Measurements from ENCODE around the gene ADAMTSL4.

ADAMTSL4 gene

DNA sequence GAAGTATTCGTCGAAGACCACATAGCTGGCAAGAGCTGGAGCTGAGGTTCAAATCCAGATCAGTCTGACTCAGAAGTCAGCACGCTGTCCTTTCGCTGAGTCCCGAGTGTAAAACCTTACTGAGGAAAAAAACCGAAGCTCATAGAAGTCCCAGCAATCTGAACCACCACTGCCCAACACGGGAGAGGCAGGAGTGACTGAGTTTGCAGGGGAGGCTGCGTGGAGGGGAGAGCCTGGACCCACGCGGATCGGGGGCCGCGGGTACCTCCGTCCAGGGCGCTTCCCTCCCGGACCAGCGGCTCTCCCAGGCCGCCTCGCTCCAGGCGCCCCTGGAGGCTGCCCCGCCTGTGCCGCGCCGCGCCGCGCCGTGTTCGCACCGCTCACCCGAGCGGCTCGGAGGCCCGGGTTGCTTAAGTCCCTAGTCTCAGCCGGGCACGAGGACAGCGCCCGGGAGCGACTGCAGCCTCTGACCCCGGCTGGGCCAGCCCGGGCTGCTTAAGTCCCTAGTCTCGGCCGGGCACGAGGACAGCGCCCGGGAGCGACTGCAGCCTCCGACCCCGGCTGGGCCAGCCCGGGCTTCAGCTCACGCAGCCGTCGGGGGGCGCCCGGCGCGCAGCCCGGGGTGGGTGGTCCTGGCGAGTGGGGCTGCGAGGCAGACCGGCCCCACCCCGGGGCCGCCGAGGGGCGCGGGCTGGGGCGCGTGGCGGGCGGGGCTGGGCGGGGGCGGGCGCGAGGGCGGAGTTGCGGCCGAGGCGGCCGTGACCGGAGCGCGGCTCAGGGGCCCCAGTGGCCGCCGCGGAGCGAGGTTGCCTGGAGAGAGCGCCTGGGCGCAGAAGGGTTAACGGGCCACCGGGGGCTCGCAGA, at the start of gene ADAMTSL4:
TSS of gene ADAMTSL4 (plus strand) at position 777 of the 864 bp plus-strand sequence. CDS start 2,881 bp downstream, outside the sequence.
- DNase-seq (ENCODE audit: low spot score) = peak; percentile 93

GRCh38 chr1:150505431-150505830, 43.8 kb upstream of the ADAMTSL4 start:
- no peak for DNase-seq (ENCODE audit: low spot score)

DNA sequence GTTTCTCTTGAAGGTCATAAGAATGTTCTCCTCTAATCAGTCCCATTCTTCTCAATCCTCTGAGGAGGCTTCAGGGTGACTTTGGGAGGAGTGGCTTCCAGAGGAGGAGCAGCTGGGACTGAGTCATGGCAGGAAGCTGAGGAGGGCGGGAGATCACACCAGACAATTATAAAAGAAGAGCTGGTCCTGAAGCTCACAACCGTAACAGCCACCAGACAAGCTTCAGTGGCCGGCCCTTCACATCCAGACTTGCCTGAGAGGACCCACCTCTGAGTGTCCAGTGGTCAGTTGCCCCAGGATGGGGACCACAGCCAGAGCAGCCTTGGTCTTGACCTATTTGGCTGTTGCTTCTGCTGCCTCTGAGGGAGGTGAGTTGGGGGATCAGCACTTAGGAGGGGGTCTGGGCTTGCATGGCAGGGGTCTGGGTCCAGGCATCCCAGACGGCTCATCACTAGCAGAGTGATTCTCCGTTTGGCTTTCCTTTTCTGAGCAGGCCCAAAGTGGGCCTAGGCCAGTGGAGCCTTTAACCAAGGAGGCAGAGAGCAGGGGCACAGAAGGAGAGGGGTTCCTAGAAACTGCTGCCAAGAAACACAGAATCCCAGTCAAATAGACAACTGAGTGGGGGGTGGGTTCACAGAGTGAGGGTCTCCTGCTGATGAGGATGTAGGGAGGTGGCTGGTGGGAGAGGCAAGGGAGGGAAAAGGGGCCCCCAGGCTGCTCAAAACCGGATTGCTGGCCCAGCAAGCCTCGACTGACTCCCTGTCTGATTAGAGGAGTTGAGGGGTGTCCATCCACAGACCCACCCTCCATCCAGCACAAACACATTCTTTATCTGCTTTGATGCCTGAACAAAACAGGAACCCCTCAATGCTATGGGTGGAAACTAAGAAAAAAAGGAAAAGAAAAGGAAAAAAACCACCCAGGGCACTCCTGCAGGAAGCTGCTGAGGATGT, 41.0 kb upstream of the ADAMTSL4 start, which contains the start of gene ECM1:
TSS of gene ECM1 (plus strand) at position 198 of the 953 bp plus-strand sequence. CDS start at position 299, 101 bp downstream.
- DNase-seq (ENCODE audit: low spot score) = peak; percentile 33

GRCh38 chr1:150508982-150509381, 40.2 kb upstream of the ADAMTSL4 start:
- peak; percentile 27 for DNase-seq (ENCODE audit: low spot score)

- no peak for DNase-seq (ENCODE audit: low spot score)
These were observed 37.7 kb upstream of the ADAMTSL4 start for GRCh38 chr1:150511551-150511950.

DNA sequence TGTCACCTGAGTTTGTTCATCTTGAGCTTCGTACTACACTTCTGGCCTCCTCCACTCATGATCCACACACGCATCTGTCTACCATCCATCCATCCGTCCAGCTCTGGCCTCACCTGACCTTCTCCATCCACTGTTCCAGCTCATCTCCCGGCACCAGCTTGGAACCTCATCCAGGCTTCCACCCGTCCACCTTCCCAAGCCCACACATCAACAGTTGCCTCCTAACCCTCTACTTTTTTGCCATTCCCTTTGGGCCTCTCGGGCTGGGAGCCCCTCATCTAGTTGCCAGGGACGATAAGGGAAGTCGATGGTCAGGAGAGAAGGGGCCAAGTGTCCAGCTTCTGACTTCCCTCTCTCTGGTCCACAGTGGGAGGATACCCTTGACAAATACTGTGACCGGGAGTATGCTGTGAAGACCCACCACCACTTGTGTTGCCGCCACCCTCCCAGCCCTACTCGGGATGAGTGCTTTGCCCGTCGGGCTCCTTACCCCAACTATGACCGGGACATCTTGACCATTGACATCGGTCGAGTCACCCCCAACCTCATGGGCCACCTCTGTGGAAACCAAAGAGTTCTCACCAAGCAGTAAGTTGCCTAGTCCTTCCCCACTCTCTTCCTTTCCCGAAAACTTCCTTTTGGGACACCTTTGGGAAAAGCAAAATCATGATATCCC, 37.1 kb upstream of the ADAMTSL4 start:
- DNase-seq (ENCODE audit: low spot score) = no peak

- DNase-seq (ENCODE audit: low spot score) = no peak
These were observed 36.4 kb upstream of the ADAMTSL4 start for GRCh38 chr1:150512846-150513245.

DNA sequence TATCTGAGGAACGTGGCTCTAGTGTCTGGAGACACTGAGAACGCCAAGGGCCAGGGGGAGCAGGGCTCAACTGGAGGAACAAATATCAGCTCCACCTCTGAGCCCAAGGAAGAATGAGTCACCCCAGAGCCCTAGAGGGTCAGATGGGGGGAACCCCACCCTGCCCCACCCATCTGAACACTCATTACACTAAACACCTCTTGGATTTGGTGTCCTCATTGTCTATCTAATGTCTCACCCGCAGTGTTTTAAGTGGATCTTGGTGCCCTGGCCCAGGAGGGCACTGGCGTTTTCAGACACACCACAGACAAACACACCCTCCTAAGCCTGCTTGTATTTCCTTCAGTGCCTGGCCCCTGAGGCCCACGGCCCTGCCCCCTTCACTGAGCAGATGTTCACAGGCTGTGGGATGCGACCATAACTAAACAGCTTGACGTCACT, 35.8 kb upstream of the ADAMTSL4 start:
- no peak for DNase-seq (ENCODE audit: low spot score)

DNA sequence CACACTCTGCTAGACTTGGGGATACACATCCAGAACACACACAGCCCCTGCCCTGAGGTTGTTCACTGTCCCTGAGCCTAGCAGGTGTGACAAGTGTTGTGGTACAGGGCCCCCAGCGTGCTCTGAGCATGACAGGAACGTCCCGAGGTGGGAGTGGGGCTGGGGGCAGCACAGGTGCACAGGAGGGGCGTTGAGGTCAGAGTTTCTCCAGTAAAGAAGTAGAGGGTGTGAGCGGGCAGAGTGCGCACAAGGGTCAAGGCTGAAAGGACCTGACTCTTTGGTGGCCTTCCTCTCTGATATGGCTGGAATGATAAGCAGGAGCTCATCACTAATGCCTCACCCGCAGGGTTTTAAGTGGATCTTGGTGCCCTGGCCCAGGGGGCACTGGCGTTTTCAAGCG, 34.9 kb upstream of the ADAMTSL4 start:
- DNase-seq (ENCODE audit: low spot score) = no peak

GRCh38 chr1:150514913-150515327, 34.3 kb upstream of the ADAMTSL4 start:
- no peak for DNase-seq (ENCODE audit: low spot score)

DNA sequence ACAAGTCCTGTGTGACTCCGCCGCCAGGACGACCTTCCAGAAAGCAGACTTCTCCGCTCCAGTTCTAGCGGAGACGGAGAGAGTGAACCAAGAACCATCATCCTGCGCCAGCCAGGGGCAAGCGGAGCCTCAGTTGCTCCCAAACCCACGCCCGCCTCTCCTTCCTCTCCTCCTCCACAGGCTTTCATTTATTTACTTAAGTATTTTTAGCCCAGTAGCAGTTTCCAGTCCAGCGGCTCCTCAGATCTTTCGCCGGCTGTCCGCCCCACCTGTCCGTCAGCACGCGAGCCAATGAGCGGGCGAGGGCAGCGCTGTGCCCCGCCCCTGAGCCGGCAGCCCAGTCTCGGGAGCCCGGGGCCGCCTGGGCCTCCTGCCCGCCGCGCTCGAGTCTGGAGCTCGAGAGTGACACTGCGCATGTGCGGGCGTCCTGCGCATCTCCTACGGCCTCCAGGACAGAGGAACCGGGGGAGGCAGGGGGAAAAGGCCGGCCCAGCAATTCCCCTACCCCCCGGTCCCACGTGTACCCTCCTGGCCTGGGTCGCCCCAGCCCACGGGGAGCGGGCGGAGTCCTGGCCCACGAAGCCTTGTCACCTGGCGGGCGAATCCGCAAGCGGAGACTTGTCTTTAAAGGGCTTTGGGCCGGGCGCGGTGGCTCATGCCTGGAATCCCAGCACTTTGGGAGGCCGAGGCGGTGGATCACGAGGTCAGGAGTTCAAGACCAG, 33.7 kb upstream of the ADAMTSL4 start, which contains the start of gene FALEC:
TSS of gene FALEC (plus strand) at position 425 of the 722 bp plus-strand sequence.
- DNase-seq (ENCODE audit: low spot score) = peak; percentile 100

DNA sequence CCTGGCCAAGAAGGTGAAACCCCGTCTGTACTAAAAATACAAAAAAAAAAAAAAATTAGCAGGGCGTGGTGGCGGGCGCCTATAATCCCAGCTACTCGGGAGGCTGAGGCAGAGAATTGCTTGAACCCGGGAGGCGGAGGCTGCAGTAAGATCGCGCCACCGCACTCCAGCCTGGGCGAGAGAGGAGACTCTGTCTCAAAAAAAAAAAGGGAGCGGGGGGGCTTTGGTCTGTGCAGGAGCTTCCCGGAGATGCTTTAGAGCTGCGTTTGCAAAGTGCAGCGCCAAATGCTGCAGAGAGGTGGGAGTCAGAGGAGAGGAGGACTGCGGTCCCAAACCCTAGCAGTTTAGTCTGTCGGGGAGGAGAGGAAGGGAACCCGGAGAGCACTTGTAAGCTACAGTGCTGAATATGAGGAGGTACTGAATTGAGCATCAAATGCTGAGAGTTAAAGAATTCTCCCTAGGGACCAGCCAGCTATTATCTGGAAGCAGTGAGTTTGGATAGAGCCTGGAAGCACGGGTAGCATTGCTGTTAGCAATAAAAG, 33.1 kb upstream of the ADAMTSL4 start:
- DNase-seq (ENCODE audit: low spot score) = peak; percentile 60

DNA sequence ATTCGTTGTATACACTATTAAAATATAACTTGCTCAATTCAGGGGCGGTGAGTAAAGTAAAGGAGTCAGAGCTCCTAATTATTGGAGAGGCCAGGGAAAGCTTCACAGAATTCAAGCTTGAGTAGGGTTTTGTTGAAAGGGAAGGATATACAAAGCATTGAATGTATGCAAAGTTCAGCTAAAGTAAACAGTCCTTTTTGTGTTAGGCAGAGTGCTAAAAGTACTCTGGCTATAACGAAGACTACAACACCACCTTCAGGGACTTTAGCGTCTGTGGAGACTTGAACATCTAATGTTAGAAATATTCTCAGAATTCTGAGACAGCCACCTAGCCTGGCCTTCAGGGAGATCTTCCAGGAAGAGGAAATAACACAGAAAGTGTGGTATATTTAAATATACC, 32.6 kb upstream of the ADAMTSL4 start:
- no peak for DNase-seq (ENCODE audit: low spot score)

- DNase-seq (ENCODE audit: low spot score) = no peak
These were observed 27.8 kb upstream of the ADAMTSL4 start for GRCh38 chr1:150521196-150521968.

GRCh38 chr1:150525348-150525747, 23.9 kb upstream of the ADAMTSL4 start:
- no peak for DNase-seq (ENCODE audit: low spot score)

GRCh38 chr1:150528196-150528595, 21.0 kb upstream of the ADAMTSL4 start:
- no peak for DNase-seq (ENCODE audit: low spot score)

- no peak for DNase-seq (ENCODE audit: low spot score)
These were observed 20.2 kb upstream of the ADAMTSL4 start for GRCh38 chr1:150529017-150529416.

- DNase-seq (ENCODE audit: low spot score) = no peak
These were observed 18.6 kb upstream of the ADAMTSL4 start for GRCh38 chr1:150530491-150531159.

DNA sequence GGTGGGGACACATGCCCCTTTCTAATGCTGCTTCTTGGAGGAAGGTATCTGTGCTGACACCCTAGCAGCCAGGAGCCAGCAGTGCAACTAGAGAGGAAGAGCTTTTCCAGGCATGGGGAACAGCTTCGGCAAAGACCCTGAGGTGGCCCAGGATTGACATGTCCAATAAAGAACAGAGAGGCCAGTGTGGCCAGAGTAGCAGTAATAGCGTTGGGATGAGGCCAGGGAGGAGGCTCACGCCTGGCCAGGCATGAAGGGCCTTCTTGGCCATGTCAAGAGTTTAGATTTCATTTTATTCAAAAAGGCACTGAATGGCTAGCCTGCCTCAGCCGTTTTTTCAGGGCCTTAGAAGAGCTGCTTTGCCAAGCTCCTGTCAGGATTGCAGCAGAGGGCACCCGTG, 16.3 kb upstream of the ADAMTSL4 start:
- no peak for DNase-seq (ENCODE audit: low spot score)

Data from D341Med (cell line).